Gastrocnemius medialis (tissue), 4 donors: Measurements from ENCODE around the gene DMXL1. TPM values are rescaled to one million over a fixed set of nuclear protein-coding genes. Genes with fewer than 3 reads are reported as not detected.

Experiments
- ATAC-seq, 2 donors: fragments of 150-250 bp; one replicate each; pipeline ENCODE4 v1.9.1; 2016
- DNase-seq, 2 donors: peaks; one replicate each; pipeline ENCODE4 v3.0.0-alpha.2; 2019
- H3K27ac ChIP-seq, 4 donors: fragments of 200-600 bp; sonication (generic); 1 replicate in 1 of 4; 2 replicates in 3 of 4; pipeline ENCODE4 v1.5.1; 2016 to 2018; ENCODE audit warnings: mild to moderate bottlenecking in 2 of 4, moderate library complexity in 1 of 4
- H3K27me3 ChIP-seq, 3 donors: fragments of 200-600 bp; sonication (generic) in 2 of 3; 1 replicate in 1 of 3; 2 replicates in 2 of 3; pipeline versions ENCODE4 v1.5.1 to v1.6.0; 2016 to 2019; ENCODE audit warnings: mild to moderate bottlenecking in 1 of 3, moderate library complexity in 1 of 3
- H3K36me3 ChIP-seq, 2 donors: fragments of 200-600 bp; sonication (generic) in 1 of 2; one replicate each; pipeline ENCODE4 v1.5.1; 2017 to 2018
- H3K4me1 ChIP-seq, 2 donors: fragments of 200-600 bp; sonication (generic) in 1 of 2; one replicate each; pipeline ENCODE4 v1.5.1; 2016 to 2017; ENCODE audit warnings: mild to moderate bottlenecking in 2 of 2
- H3K4me3 ChIP-seq, 4 donors: fragments of 200-600 bp; sonication (generic) in 3 of 4; 1 replicate in 1 of 4; 2 replicates in 3 of 4; pipeline ENCODE4 v1.5.1; 2016 to 2019; ENCODE audit warnings: mild to moderate bottlenecking in 2 of 4
- H3K9me3 ChIP-seq, 3 donors: fragments of 200-600 bp; sonication (generic) in 2 of 3; 1 replicate in 1 of 3; 2 replicates in 2 of 3; pipeline ENCODE4 v1.5.1; 2016 to 2019
- CTCF ChIP-seq, 5 experiments: fragments of 450-650 bp in 3 of 5; fragments of 200-600 bp in 2 of 5; sonication (generic) in 2 of 5; IDR thresholded peaks in 4 of 5; conservative IDR thresholded peaks in 1 of 5; 1 replicate in 4 of 5; 2 replicates in 1 of 5; pipeline ENCODE4 v1.5.1; 2016 to 2019; ENCODE audit warnings: antibody characterized with exemption in 5 of 5, mild to moderate bottlenecking in 3 of 5, moderate library complexity in 3 of 5
- POLR2A ChIP-seq, 2 donors: fragments of 450-650 bp; IDR thresholded peaks; one replicate each; pipeline ENCODE4 v1.6.1; 2017; ENCODE audit warnings: antibody characterized with exemption in 2 of 2, mild to moderate bottlenecking in 2 of 2, moderate library complexity in 2 of 2
- in situ Hi-C, 4 donors: fragments of 200-750 bp; cut with MboI; loops; one replicate each; pipeline versions ENCODE4 v1.15.0 to v1.8.0; 2017; ENCODE audit warnings: low sequenced_read_pairs in 4 of 4
- intact Hi-C: fragments of 100-400 bp; cut with DNase I; formaldehyde crosslinking; loops from one replicate; pipeline ENCODE4 v1.15.1; 2023; ENCODE audit warnings: low total_unique reads
- total RNA-seq, 4 donors: library from RNA; depleted of rRNA; stranded (reverse); fragments of >200 nt; gene quantifications; one replicate each; pipeline versions ENCODE4 v1.1.0 to v1.2.3, GENCODE V29; 2016

Gene DMXL1
- total RNA-seq, 4 donors from 2014 or later: 17.8 to 31.1 (median 24.3) TPM

DNA sequence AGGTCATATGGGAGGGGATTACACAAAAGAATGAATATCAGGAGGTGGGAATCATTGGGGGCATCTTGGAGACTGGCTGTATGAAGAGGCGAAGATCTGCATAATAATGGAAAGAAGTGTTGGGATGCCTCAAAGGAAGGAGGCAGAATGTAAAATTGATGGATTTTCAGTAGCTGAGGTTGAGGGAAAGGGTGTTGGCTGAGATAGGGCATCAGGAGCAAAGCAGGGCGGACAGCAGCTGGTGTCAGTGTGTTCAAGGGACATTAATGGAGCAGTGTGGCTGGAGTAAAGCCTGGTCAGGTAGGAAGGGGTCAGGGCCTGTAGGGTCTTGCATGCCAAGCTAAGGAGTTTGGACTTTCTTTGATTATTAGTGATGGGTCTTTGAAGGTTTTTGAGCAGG is 219.7 kb downstream of the DMXL1 start:
- H3K27me3 ChIP-seq: no peaks in the 10 kb centered on the region
- DNase-seq (no peak), ATAC-seq (no peak)
- H3K36me3 ChIP-seq: no peaks in the 10 kb centered on the region
- no peak for TF ChIP-seq CTCF (IDR thresholded peaks at IDR 0.05 in 4 of 5, conservative IDR thresholded peaks at IDR 0.05 in 1 of 5)
- no peak for TF ChIP-seq POLR2A (IDR thresholded peaks at IDR 0.05)
- H3K4me1 ChIP-seq: peaks cover 3 to 7% of the 10 kb centered on the region in 2 donors
- in situ Hi-C loops (no loop called here), intact Hi-C loops (no loop called here)
- H3K4me3 ChIP-seq: no peak overlapping the region
- no peak overlapping the region for H3K27ac ChIP-seq
- no peaks in the 10 kb centered on the region for H3K9me3 ChIP-seq

- DNase-seq (no peak), ATAC-seq (no peak)
- H3K9me3 ChIP-seq: no peaks in the 10 kb centered on the region
- H3K27ac ChIP-seq: no peak overlapping the region
- intact Hi-C loops: no loop called here
- no peaks in the 10 kb centered on the region for H3K27me3 ChIP-seq
- H3K4me3 ChIP-seq: no peak overlapping the region
- H3K4me1 ChIP-seq: peaks cover 3 to 7% of the 10 kb centered on the region in 2 donors
- H3K36me3 ChIP-seq: no peaks in the 10 kb centered on the region
- in situ Hi-C loops: no loop called here
- TF ChIP-seq POLR2A (IDR thresholded peaks at IDR 0.05): no peak
- no peak for TF ChIP-seq CTCF (IDR thresholded peaks at IDR 0.05 in 4 of 5, conservative IDR thresholded peaks at IDR 0.05 in 1 of 5)
Measured at GRCh38 chr5:119291056-119291455, 220.2 kb downstream of the DMXL1 start.

DNA sequence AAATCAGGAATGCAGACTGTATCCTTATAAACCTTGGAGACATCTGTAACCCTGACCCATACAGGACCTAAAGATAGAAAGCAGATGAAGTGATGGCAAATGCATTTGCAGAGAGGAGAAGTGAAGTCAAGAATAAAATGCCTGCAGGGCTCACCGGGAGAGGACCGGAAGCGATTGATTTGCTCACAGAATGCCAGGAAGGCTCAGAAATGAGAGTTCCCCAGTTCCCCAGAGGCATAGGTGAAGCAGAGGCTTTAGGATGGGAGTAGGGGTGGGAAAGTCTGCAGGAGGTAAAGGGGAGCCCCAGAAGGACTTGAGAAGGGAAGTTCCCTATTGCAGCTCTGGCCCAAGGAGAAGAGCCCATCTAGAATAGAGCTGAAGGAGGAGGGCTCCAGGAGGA is 221.0 kb downstream of the DMXL1 start:
- DNase-seq: no peak
- H3K27ac ChIP-seq: no peak overlapping the region
- H3K9me3 ChIP-seq: no peaks in the 10 kb centered on the region
- H3K4me1 ChIP-seq: peaks cover 3 to 7% of the 10 kb centered on the region in 2 donors
- in situ Hi-C loops (no loop called here), intact Hi-C loops (no loop called here)
- no peaks in the 10 kb centered on the region for H3K36me3 ChIP-seq
- ATAC-seq: no peak
- no peaks in the 10 kb centered on the region for H3K27me3 ChIP-seq
- H3K4me3 ChIP-seq: no peak overlapping the region
- TF ChIP-seq POLR2A (IDR thresholded peaks at IDR 0.05) (no peak), CTCF (IDR thresholded peaks at IDR 0.05 in 4 of 5, conservative IDR thresholded peaks at IDR 0.05 in 1 of 5) (no peak)

DNA sequence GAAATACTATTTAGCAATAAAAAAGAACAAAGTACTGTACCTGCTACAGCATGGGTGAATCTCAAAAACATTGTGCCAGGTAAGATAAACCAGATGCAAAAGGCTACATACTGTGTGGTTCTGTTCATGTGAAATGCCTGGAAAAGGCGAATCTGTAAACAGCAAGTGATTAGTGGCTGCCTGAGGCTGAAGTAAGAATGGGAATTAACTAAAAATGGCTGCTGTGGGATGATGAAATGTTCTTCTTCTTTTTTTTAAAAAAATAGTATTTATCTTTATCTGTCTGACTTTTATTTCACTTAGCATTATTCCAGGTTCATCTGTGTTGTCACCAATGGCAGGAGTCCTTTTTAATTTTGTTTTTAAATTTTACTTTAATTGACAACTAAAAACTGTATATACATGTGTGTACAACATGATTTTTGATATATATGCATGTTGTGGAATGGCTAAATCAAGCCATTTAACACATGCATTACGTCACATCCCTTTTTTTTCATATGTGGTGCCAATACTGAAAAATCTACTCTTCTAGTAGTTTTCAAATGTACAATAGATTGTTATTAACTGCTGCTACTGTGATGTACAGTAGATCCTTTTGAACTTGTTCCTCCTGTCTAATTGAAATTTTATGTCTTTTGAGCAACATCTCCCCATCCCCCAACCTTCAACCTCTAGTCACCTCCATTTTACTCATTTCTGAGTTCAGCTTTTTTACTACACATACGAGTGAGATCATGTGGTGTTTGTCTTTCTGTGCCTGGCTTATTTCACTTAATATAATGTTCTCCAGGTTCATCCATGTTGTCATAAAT is 222.0 kb downstream of the DMXL1 start:
- Histone ChIP-seq H3K9me3 (no peaks in the 10 kb centered on the region), H3K4me1 (peaks cover 3 to 7% of the 10 kb centered on the region in 2 donors), H3K36me3 (no peaks in the 10 kb centered on the region), H3K27me3 (no peaks in the 10 kb centered on the region), H3K27ac (no peak overlapping the region), H3K4me3 (no peak overlapping the region)
- no peak for ATAC-seq
- DNase-seq: no peak
- intact Hi-C loops: no loop called here
- in situ Hi-C loops: no loop called here
- TF ChIP-seq POLR2A (IDR thresholded peaks at IDR 0.05): no peak
- TF ChIP-seq CTCF (IDR thresholded peaks at IDR 0.05 in 4 of 5, conservative IDR thresholded peaks at IDR 0.05 in 1 of 5): no peak

DNA sequence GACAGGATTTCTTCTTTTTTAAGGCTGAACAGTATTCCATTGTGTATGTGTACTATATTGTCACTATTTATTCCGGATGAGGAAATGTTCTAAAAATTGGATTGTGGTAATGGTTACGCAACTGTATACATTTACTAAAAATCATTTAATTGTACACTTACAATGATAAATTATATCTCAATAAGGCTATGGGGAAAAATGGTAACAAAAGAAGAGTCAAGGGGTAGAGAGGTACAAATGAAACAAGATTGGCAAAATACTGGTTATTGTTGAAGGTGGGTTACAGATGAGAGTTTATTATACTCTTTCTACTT is 222.6 kb downstream of the DMXL1 start:
- in situ Hi-C loops: no loop called here
- TF ChIP-seq POLR2A (IDR thresholded peaks at IDR 0.05) (no peak), CTCF (IDR thresholded peaks at IDR 0.05 in 4 of 5, conservative IDR thresholded peaks at IDR 0.05 in 1 of 5) (no peak)

More for the DNA sequence above, 222.6 kb downstream of the DMXL1 start:
- Histone ChIP-seq H3K4me3 (no peak overlapping the region), H3K27ac (no peak overlapping the region), H3K27me3 (no peaks in the 10 kb centered on the region), H3K36me3 (no peaks in the 10 kb centered on the region), H3K9me3 (no peaks in the 10 kb centered on the region), H3K4me1 (peaks cover 3% of the 10 kb centered on the region in 2 donors)
- DNase-seq (no peak), ATAC-seq (no peak)
- intact Hi-C loops: no loop called here
